T-helper 2 cell treated with Interferon-gamma antibody and Interleukin-4, amounts not matched to agents 100 ng/mL and 5 ng/mL, for 36 hours (primary cell): ENCODE results near the gene EEFSEC. TPM values are rescaled to one million over a fixed set of nuclear protein-coding genes. Genes with fewer than 3 reads are reported as not detected.

Source experiments
- intact Hi-C: fragments of 100-400 bp; cut with micrococcal nuclease; formaldehyde crosslinking; loops from one replicate; pipeline ENCODE4 v1.15.1; 2023
- total RNA-seq: library from RNA; stranded (reverse); gene quantifications from 2 replicates; pipeline ENCODE4 v1.2.3, GENCODE V29; 2022

The EEFSEC gene
- total RNA-seq, 1 donor from 2014 or later: 18.2 TPM

DNA sequence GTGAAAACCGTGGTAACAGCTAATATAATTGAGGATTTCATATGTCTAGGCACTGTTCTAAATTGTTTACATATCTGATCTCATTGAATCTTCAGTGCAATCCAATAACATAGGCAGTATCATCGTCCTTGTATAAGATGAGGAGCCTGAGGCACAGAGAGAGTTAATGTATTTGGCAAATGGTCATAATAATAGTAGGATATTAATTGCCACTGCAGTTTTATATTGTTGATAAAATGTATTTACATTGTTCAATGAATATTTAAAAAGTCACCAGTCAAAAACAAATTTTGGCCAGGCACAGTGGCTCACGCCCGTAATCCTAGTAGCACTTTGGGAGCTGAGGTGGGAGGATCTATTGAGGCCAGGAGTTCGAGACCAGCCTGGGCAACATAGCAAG, 88.5 kb downstream of the EEFSEC start:
- intact Hi-C loops: no loop called here

DNA sequence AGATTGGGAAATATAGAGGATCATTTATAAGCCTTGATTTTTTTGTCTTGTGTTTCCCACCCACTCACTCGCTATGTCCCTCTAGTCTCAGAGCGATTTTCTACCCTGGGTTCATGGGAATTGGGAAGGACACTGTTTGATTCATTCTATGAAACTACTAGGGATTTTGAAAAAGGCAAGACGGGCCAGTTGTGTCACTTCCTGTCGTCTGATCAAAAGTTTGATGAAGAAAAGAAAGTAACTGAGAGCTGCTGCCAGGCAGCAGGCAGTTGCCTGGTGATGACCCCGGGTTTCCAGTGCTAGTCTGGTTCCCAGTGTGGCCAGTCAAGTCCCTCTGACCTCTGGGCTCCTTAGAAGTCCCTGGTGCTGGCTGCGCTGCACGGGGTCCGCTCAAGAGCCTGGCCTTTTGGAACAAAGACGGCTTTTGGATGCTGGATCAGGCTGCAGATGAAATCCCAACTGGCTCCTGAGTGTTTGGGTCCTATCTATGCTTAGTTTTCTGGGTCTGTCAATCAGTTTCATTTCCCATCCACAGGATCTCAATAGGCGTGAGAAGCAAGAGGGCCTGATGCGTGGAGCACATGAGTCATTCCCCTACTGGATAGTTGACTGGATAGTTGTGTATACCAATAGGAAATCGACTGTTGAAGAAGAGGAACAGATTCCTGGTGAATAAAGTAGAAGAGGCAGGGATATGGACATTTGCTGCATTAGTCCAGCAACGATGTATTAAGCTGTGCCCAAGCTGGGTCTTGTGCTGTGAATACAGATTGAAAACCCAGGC, 89.7 kb downstream of the EEFSEC start:
- intact Hi-C loops: no loop called here

DNA sequence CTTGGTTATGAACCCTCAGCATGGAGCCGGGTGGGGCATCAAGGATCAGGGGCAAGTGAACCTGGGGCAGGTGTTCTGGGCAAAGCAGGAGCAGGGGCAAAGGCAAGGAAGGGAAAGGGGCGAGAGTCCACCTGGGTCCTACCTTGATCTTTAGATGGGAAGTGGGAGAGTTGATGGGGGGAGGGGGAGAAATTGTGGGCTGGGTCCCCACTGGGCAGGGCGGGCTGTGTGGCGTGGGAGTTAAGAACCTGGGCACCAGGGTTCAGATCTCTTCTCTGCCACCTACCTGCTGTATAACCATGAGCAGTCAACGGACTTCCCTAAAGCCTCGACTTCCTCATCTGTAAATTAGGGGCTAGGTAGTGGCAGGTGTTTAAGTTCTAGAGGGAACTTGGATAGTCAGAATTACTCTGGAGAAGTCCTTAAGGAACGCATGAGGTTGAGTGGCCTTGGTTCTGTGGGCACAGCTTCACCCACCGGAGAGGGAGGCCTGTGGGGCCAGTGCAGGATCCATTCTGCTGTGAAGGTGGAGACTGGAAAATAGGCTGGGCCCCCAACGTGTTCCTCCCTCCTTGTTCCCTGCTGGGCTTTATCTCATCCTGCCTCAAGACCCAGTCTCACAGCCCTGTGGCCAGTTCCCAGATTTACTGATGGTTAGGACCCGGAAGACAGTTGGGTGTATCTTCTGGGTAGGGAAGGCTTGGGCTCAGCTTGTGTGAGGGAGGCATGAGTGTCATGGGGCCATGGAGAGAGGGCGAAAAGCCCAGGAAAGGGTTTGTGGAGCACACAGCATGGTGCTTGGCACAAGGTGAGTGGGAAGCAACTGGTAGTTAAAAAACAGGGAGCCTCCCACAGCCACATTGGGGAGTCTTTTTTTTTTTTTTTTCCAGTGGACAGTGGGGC, 90.6 kb downstream of the EEFSEC start:
- intact Hi-C loops: no loop called here

DNA sequence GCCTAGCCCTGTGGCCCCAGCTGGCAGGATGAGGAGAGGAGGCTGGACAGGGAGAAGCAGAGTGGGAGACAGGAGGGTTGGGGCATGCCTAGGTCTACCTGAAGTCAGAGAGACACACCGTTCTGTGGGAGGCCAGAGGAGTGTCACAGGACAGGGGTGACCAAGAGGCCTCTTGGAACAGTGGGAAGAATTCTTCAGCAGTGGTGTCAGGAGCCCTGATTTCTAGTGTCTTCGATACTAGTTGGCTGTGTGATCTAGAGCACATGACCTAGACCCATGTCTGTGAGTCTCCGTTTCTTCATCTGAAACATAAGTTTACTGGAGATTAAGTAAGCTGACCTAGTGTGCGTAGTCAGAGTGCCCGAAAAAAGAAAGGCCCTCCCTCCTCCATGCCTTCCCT, 92.2 kb downstream of the EEFSEC start:
- intact Hi-C loops: no loop called here

DNA sequence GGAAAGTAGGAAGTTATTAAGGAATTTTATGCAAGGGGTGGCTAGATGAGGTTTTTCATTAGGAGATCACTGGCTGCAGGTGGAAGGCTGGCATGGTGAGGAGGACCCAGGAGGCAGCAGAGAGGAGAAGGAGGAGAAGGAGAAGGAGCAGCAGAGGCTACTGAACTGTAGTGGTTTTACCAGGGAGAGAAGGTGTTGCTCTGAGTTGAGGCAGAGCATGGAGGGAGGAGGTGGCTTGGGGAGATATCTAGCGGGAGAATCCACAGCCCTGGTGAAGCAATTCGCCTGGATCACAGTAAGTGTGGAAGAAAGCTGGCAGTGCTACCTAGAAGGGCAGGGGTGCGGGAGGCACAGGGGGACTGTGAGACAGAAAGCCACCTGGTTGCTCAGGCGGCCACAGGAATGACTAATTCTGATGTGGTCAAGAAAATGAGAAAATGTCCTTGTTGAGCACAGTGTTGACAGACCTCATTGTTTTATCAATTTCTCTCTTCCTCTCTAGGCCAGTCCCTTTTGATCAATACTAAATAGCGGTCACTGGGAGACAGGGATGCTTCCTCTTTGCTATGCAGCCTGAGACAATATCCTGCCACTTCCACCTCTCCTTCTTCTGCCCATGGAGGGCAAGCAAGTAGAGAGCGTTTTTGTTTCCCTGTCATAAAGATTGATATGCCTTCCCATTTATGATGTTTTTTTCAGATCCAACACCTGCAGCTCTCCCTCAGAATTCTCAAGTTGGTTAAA, 94.6 kb downstream of the EEFSEC start:
- intact Hi-C loops: no loop called here

DNA sequence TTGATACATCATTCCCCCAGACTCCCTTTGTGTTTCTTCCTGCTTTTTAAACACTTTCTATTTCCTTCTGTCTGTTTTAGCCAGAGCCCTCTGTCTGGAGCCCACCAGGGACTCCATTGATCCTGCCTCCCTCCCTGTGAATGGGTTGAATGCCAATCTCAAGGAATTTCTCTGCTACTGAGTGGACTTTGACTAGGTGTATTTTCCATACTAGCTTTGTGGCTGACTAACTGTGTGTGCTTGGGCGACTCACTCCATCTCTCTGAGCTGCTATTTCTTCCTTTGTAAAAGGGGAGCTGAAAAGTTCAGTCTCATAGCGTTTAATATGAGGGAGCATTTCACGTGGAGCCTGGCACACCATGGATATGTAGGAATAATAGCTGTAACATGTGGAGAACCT, 98.8 kb downstream of the EEFSEC start:
- intact Hi-C loops: no loop called here

DNA sequence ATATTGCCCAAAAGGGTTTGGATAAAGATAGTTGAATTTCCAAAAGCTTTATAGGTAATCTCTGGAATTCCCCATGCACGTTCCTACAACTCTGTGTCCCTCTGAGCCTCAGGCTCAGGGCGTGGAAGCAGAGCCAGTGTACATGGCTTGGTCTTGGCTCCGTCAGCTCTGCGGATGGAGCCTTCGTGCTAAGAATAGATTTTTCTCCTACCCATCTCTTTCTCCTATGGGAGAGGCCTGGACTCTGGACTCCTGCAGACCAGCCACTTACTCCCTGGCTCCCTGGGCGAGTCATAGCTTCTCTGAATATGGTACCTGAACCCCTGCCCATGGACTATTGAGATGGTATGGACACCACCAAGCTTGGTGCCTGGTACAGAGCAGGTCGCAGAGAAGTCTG, 99.9 kb downstream of the EEFSEC start:
- intact Hi-C loops: no loop called here

DNA sequence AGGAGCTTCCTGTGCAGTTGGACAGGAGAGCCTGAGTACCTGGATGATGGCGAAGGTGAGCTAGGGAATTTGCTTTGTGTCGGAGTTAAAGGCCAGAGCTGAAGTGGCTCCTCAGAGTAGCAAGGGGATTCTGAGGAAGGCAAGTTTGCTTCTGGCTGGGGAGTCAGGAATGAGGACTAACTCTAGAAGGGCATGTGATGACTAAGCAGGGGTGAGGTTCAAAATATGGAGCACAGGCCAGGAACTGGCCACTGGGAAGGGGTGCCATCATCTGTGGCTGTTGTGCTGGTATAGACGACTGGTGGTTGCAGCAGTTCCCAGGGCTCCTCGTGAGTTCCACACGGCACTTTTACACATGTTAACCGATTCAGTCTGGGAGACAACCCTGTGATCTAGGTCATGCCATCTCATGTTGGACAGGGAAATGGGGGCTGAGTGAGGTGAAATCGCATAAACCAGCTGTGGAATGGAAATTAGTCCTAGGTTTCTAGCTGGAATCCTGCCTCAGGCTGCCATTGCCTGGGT, 100.8 kb downstream of the EEFSEC start:
- intact Hi-C loops: no loop called here

DNA sequence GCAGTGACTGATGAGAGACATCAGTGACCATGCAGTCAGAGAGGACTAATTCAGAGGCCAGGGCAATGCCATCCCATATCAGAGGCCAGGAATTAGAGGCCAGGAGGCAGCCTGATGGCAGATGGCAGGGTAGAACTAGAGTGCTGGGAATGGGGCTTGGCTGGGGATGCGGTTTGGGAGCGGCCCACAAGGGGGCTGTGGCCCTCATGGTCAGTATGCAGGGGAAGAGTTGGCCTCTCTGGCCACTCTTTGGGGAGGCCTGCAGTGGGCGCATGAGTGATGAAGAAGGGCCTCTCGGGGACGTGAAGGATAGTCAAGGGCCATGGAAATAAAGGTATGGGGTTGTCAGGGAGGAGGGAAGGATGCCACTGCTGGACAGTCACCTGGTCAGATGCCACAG, 101.7 kb downstream of the EEFSEC start:
- intact Hi-C loops: no loop called here

DNA sequence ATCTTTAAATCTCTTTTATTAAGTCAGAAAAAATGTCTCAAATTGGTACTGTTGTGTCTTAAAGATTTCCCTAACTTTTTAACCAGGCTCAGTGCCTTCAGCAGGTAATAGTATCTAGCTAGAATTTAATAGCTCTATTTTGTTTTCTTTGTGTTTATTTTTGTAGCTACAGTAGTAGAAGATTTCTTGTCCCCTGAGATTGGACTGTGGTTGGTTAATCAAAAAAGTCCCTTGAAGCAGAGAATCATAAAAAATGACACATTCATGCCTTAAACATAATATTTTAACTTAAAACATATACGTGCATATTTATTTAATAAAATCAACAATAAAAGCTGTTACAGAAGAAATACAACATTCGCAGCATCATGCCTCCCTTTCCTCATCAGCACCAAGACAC, 102.8 kb downstream of the EEFSEC start:
- intact Hi-C loops: no loop called here

DNA sequence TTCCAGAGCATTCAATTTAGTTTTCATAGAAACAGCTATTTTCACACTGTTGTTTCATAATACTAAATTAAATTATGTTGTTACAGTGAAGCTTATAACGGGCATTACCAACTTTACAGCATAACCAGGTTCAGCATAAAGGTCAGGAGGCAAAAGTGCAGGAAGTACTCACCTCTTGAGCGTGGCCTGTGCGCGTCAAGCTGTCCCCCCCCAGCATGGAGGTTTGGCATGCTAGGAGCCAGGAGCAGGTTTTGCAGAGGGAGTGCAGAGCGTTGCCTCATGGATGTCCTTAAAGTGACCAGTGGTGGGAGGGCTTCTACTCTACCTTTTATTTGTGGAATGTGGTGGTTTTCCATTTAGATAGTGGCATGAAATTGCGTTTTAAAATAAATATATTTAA, 104.4 kb downstream of the EEFSEC start:
- intact Hi-C loops: no loop called here

DNA sequence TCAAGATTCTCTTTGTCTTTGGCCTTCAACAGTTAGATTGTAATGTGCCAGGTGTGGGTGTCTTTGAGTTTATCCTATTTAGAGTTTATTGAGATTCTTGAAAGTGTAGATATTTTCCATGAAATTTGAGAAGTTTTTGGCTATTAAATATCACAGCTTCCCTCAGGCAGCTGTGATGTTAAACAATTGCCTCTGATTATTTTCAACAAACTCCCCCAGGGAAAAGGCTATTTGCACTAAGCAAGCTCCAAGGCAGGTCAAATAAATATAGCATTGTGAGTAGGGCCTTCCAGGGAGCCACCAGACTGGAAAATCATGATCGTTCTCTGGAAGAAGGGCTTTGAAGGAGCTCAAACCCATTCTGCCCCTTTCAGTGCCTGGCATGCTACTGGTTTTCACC, 107.0 kb downstream of the EEFSEC start:
- intact Hi-C loops: no loop called here

DNA sequence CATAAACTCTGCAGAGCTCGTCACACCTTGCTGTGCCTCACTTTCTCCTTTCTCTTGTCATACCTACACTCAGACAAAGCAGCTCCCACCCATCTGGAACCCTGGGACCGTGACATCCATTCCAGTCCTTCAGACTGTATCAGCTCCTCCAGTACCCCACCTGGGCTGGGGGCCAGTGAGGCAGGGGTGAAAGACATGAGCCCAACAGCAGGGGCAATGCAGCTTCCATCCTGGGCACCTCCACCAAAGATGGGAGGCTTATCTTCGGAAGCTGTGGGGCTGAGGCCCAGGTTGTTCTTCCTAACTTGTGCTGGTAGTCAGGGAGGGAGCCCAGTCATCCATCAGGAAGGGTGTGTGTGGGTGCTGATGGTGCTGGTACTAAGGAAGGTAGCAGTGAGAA, 109.2 kb downstream of the EEFSEC start:
- intact Hi-C loops: no loop called here

DNA sequence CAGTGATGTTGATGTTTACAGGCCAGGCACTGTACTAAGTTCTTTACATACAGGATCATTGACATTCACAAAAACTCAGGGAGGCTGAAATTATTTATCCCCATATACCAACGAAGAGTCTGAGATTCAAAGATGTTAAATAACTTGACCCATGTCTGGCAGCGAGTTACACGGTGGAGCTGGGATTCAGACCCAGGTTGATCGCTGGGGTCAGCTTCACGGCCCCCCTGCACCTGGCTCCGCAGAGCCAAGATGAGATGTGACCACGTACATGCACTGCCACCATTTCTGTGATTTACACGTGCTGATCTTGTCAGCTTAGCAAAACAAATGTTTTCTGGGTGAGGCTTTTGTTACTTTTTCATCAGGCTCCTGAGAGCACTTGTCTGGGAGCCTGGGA, 109.8 kb downstream of the EEFSEC start:
- intact Hi-C loops: no loop called here

DNA sequence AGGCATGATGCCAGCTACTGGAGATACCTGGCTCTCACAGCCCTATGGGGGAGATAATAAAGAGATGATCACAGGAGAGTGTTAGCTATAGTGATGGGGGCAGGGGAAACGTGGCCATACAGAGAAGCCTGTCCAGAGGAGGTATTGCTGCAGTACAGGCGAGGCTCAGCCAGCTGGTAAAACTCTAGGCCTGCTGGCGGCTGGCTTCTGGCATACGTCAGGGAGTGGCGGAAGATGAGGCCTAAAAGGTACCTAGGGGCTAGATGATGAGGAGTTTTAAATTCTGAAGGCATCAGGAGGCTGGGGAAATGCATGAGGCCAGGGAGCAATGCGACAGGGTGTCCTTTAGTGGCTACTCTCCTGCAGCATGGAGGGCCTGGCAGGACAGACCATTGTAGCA, 110.7 kb downstream of the EEFSEC start:
- intact Hi-C loops: no loop called here

DNA sequence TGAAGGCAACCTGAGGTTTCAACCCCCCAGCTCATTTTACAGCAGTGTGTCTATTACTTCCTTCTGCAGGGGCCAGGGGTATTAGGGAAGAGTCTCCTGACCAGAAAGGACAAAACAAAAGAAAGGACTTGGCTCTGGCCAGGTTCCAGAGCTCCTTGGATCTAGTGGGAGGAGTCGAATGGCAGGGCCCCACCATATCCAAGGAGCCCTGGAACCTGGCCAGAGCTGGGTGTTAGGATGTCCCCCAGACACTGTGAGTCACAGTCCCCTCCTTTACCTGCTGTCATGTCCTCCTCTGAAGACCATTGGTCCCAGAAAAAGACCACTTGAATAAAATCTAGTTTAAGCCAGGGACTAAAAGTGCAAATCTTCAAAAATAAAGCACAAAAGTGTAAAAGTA, 113.2 kb downstream of the EEFSEC start:
- intact Hi-C loops: no loop called here

DNA sequence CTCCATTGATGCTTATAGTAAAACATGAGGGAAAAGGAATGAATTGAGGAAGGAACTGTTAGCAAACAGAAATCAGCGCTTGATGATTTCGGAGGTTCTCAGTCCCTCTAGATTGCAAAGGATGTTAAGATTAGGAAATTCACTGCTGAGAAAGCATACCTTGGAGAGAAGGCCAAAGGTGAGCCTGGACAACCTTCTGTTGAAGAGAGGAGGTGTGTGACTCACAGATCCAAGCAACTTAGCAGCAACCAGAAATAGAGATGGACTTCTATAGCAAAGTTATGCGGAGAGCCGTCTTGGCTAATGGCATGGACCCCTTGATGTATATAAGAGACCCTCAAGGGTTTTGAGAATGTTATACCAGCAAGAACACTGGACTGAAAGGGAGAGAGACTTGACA, 114.3 kb downstream of the EEFSEC start:
- intact Hi-C loops: no loop called here

DNA sequence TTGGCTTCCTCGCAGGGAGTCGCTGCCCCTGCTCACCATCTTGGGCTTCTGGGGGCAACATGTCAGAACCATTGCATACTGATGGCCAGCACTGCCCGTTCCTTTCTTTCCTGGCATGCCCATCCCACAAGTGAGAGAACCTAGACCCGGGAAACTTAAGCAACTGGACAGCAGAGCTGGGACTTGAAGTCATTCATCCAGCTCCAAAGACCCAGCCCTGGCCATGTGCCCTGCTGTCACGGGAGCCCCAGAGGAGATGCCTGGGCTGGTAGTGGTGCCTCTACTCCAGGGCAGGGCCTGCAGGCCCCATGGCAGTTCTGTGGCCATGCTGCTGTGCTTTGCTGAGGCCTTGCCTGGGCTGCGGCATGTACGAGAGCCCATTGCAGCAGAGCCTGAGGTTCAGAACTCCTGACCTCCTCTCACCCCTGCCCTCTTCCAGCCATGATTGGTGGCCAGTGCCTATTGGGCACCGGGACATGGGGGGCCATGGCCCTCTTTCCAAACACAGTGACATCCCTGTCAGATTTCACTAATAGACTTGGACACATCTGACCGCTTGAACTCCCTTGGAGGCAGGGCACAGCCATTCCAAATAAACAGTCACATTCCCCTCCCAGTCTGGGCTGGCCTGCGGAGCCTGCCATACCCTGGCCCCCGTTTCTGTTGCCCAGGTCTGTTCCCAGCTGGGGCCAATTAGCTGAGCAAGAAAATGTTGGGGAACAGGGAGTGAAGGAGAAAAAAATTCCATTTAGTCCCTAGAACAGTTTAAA, 115.9 kb downstream of the EEFSEC start:
- intact Hi-C loops: no loop called here

DNA sequence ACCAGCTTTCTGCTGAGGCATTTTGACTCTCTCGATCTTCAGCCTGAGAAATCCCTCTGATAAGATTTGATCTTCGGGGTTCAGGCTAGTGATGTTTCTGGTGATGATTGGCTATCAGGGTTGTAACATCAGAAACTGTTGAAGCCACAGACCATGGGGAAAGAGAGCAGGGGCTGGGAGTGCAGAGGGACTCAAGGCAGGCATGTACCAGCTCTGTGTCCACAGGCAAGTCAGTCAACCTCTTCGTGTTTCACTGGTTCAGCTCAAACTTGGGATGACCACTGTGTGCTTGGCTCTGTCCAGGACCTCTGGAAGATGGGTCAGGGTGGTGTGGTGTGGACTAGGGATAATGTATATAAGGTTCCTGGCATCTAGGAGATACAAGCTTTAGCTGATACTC, 116.5 kb downstream of the EEFSEC start:
- intact Hi-C loops: no loop called here

DNA sequence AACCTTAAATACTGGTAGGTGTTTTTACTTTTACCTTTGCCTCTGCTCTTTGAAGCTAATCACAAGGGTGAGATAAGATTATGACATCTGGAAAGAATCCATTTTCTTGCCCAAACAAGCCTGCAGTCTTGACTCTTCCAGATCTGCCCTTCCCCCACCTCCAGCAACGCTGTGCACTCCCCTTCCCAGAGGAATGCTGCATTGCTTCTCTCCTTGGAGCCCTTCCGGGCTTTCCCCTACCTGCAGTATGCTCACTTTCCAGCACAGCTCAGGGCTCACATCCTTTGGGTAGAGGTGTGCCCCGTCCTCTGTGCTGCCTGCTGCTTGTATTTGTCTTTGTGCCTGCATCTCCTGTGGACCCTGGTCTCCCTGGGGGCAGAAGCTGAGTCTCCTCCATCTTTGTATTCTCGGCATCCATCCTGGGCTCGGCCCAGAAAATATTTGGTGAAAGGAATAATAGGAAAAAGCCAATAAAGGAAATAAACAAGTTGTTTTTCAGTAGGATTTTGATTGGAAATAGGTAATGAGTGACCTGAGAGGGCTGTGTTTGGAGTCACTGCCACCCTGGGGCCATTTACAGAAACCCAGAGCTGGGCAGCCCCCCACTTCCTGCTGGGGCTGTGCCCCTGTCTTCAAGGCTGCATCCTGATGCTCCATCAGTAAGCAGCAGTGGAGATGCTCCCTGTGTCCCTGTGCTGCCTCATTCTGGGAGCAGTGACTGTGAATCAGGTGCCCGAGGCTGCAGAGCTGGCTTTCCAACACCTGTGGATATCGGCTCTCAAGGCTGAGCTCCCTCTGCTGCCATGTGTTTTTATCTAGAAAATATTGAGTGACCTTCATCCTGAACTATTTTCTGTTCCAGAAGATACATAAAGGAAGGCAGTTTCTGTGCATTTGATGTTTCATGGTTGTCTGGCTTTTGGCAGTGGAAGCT, 117.5 kb downstream of the EEFSEC start:
- intact Hi-C loops: no loop called here
